Stimulated activated CD4-positive, alpha-beta T cell treated with anti-CD3 and anti-CD28 coated beads, TNF-alpha, amount 100 ng/mL, for 4 hours (primary cell): ENCODE data around the gene GJA3.
"Not testable (repeated sequence)": the region's sequence is repeated elsewhere in the genome, so short reads cannot be mapped to it uniquely, and the experiment has no call there.

ENCODE experiments used
- DNase-seq, 3 experiments: peaks; one replicate each; pipeline ENCODE4 v3.0.0-alpha.2; 2020; ENCODE audit warnings: low read depth in 3 of 3

GJA3 gene

GRCh38 chr13:20182231-20182846 lies 21.5 kb upstream of the GJA3 start:
- no peak for DNase-seq

- no peak for DNase-seq
These were observed 20.3 kb upstream of the GJA3 start for GRCh38 chr13:20181188-20181587.

- DNase-seq, result no peak
These were observed 17.3 kb upstream of the GJA3 start for GRCh38 chr13:20178156-20178555.

GRCh38 chr13:20177049-20177831 lies 16.4 kb upstream of the GJA3 start:
- no peak for DNase-seq

- no peak for DNase-seq
These were observed 15.2 kb upstream of the GJA3 start for GRCh38 chr13:20175907-20176652.

- no peak for DNase-seq
These were observed 14.5 kb upstream of the GJA3 start for GRCh38 chr13:20175406-20175794.

- peak in 2 of 3 experiments; percentile 41 to 60 for DNase-seq
These were observed 14.0 kb upstream of the GJA3 start for GRCh38 chr13:20174656-20175405.

GRCh38 chr13:20173116-20173746 lies 12.4 kb upstream of the GJA3 start:
- DNase-seq, result no peak

GRCh38 chr13:20171364-20171763 lies 10.5 kb upstream of the GJA3 start:
- DNase-seq, result no peak

GRCh38 chr13:20170921-20171320 lies 10.1 kb upstream of the GJA3 start:
- no peak for DNase-seq

GRCh38 chr13:20168396-20168795 lies 7.5 kb upstream of the GJA3 start:
- DNase-seq, result no peak

- DNase-seq, result no peak
These were observed 4.8 kb upstream of the GJA3 start for GRCh38 chr13:20165417-20166257.

GRCh38 chr13:20161951-20162300 lies 1.1 kb upstream of the GJA3 start:
- DNase-seq, result no peak

- peak in 1 of 3 experiments; percentile 39 for DNase-seq
These were observed 561 bp upstream of the GJA3 start for GRCh38 chr13:20161275-20161950.

- DNase-seq, result no peak
These were observed 1.1 kb downstream of the GJA3 start for GRCh38 chr13:20159646-20160305.

GRCh38 chr13:20157151-20157796 lies 3.6 kb downstream of the GJA3 start:
- no peak for DNase-seq

GRCh38 chr13:20156702-20157101 lies 4.2 kb downstream of the GJA3 start:
- DNase-seq, result no peak

- DNase-seq, result not testable (repeated sequence)
These were observed 7.6 kb downstream of the GJA3 start for GRCh38 chr13:20153290-20153689.

- DNase-seq, result no peak
These were observed 9.2 kb downstream of the GJA3 start for GRCh38 chr13:20151612-20152011.
